GM12878 (cell line): ENCODE measurements around the gene ANXA4. TPM values are rescaled to one million over a fixed set of nuclear protein-coding genes. Genes with fewer than 3 reads are reported as not detected.

Experiments used
- CEBPZ ChIP-seq: fragments of 150-350 bp; IDR thresholded peaks from 2 replicates; pipeline ENCODE4 v1.6.1; 2016; ENCODE audit warnings: low read depth, low read length
- FOXK2 ChIP-seq: fragments of 450-650 bp; IDR thresholded peaks from 2 replicates; pipeline ENCODE4 v1.6.1; 2017; ENCODE audit warnings: mild to moderate bottlenecking, moderate library complexity
- JUND ChIP-seq: IDR thresholded peaks from 2 replicates; pipeline ENCODE4 v1.6.1; 2012; ENCODE audit warnings: low read depth, mild to moderate bottlenecking, low read length, improper control_type of control experiment, moderate library complexity
- MYC ChIP-seq: IDR thresholded peaks from 2 replicates; pipeline ENCODE4 v1.6.1; 2011; ENCODE audit warnings: mild to moderate bottlenecking, low read length, moderate library complexity, inconsistent platforms; ENCODE audit not compliant: insufficient read depth, insufficient replicate concordance, insufficient read length, severe bottlenecking
- PAX5 ChIP-seq: IDR thresholded peaks from 2 replicates; pipeline ENCODE4 v1.6.1; 2011; ENCODE audit warnings: low read depth, low read length, borderline replicate concordance
- YBX1 ChIP-seq: fragments of 450-650 bp; IDR thresholded peaks from 2 replicates; pipeline ENCODE4 v1.6.1; 2016; ENCODE audit warnings: antibody characterized with exemption
- polyA plus RNA-seq, 11 experiments: library from polyadenylated mRNA; depleted of rRNA in 4 of 11; unstranded in 6 of 11; stranded (reverse) in 5 of 11; fragments of >200 nt; fragmentation: Nextera tagmentation in 4 of 11; fragmentation: Illumina TruSeq in 1 of 11; extraction: Ambion mirVana in 4 of 11; extraction: Trizol in 1 of 11; gene quantifications; 1 replicate in 1 of 11; 2 replicates in 10 of 11; pipeline versions ENCODE4 v1.2.1 to v1.2.3, GENCODE V29; 2011 to 2016; ENCODE audit warnings: inconsistent platforms in 2 of 11, missing spikeins in 2 of 11, low read depth in 1 of 11
- small RNA-seq: library from RNA; depleted of rRNA; stranded (forward); fragments of <200 nt; gene quantifications from one replicate; pipeline ENCODE3, GENCODE V24; 2014
- total RNA-seq, 4 experiments: library from RNA; depleted of rRNA in 3 of 4; stranded (reverse); fragments of >200 nt in 3 of 4; fragmentation: Illumina TruSeq in 1 of 4; extraction: Trizol in 1 of 4; gene quantifications; 2 replicates each; pipeline versions ENCODE4 v1.2.1 to v1.2.3, GENCODE V29; 2013 to 2021
- TF ChIP-seq, protein P1 (sequence below): IDR thresholded peaks from 2 replicates; pipeline ENCODE4 v1.6.1; 2012; ENCODE audit warnings: low read depth, low read length, improper control_type of control experiment
- TF ChIP-seq, protein P2 (sequence below): fragments of 450-650 bp; IDR thresholded peaks from 2 replicates; pipeline ENCODE4 v1.6.1; 2016; ENCODE audit warnings: mild to moderate bottlenecking

The ANXA4 gene
- total and polyA plus RNA-seq, 10 of the 15 experiments (the other 5 are each of a cell fraction or from before 2014, with no cell fraction given) = 16.3 to 97.2 (median 71.0) TPM

- TF ChIP-seq PAX5 = no peak
- no peak for TF ChIP-seq FOXK2
- TF ChIP-seq MYC = no peak
- TF ChIP-seq, protein P1, sequence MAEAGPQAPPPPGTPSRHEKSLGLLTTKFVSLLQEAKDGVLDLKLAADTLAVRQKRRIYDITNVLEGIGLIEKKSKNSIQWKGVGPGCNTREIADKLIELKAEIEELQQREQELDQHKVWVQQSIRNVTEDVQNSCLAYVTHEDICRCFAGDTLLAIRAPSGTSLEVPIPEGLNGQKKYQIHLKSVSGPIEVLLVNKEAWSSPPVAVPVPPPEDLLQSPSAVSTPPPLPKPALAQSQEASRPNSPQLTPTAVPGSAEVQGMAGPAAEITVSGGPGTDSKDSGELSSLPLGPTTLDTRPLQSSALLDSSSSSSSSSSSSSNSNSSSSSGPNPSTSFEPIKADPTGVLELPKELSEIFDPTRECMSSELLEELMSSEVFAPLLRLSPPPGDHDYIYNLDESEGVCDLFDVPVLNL = no peak
- no peak for TF ChIP-seq YBX1
- TF ChIP-seq CEBPZ = no peak
- TF ChIP-seq, protein P2, sequence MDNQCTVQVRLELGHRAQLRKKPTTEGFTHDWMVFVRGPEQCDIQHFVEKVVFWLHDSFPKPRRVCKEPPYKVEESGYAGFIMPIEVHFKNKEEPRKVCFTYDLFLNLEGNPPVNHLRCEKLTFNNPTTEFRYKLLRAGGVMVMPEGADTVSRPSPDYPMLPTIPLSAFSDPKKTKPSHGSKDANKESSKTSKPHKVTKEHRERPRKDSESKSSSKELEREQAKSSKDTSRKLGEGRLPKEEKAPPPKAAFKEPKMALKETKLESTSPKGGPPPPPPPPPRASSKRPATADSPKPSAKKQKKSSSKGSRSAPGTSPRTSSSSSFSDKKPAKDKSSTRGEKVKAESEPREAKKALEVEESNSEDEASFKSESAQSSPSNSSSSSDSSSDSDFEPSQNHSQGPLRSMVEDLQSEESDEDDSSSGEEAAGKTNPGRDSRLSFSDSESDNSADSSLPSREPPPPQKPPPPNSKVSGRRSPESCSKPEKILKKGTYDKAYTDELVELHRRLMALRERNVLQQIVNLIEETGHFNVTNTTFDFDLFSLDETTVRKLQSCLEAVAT = no peak
- TF ChIP-seq JUND = no peak
These were observed 121.4 kb downstream of the ANXA4 start (continued) for GRCh38 chr2:69863298-69863697.

Small RNA genes lying within 50 kb of the gene (small RNA-seq; reads per million reads assigned to genes)
- gene RPL23AP92 = not detected

Other genes starting within 250 kb of the ANXA4 start
- 24.5 and 26.0 TPM in 2 replicates for gene AAK1, start 98.4 kb upstream of the ANXA4 start, total RNA-seq (2014; rRNA removed)
- gene AAK1, start 98.4 kb upstream of the ANXA4 start, total RNA-seq (2014; rRNA removed; fragmentation: Illumina TruSeq; extraction: Trizol) = 15.0 and 15.4 TPM in 2 replicates
- gene AAK1, start 98.4 kb upstream of the ANXA4 start, total RNA-seq (2021) = 32.9 and 35.0 TPM in 2 replicates
- 10.3 and 12.0 TPM in 2 replicates for gene AAK1, start 98.4 kb upstream of the ANXA4 start, polyA plus RNA-seq (2011; rRNA removed)
- gene AAK1, start 98.4 kb upstream of the ANXA4 start, polyA plus RNA-seq (2014; fragmentation: Illumina TruSeq; extraction: Trizol) = 17.6 and 18.1 TPM in 2 replicates
- gene AAK1, start 98.4 kb upstream of the ANXA4 start, polyA plus RNA-seq (2014; fragmentation: Nextera tagmentation; extraction: Ambion mirVana) = 1 to 10 TPM; 2.9 to 8.0 TPM
- 16.9 and 21.0 TPM in 2 replicates for gene AAK1, start 98.4 kb upstream of the ANXA4 start, polyA plus RNA-seq (2014; rRNA removed)
- gene AAK1, start 98.4 kb upstream of the ANXA4 start, polyA plus RNA-seq (2016; fragmentation: Nextera tagmentation; extraction: Ambion mirVana) = 10 to 100 TPM; 30.7 to 41.4 TPM
- gene GMCL1, start 87.5 kb downstream of the ANXA4 start, total RNA-seq (2014; rRNA removed) = 9.9 and 12.6 TPM in 2 replicates
- gene GMCL1, start 87.5 kb downstream of the ANXA4 start, total RNA-seq (2014; rRNA removed; fragmentation: Illumina TruSeq; extraction: Trizol) = 11.2 TPM in 2 replicates
- 10.3 and 13.4 TPM in 2 replicates for gene GMCL1, start 87.5 kb downstream of the ANXA4 start, total RNA-seq (2021)
- 15.9 and 23.8 TPM in 2 replicates for gene GMCL1, start 87.5 kb downstream of the ANXA4 start, polyA plus RNA-seq (2011; rRNA removed)
- gene GMCL1, start 87.5 kb downstream of the ANXA4 start, polyA plus RNA-seq (2014; fragmentation: Illumina TruSeq; extraction: Trizol) = 13.6 and 16.3 TPM in 2 replicates
- gene GMCL1, start 87.5 kb downstream of the ANXA4 start, polyA plus RNA-seq (2014; fragmentation: Nextera tagmentation; extraction: Ambion mirVana) = 1 to 10 TPM; 3.7 to 4.8 TPM
- gene GMCL1, start 87.5 kb downstream of the ANXA4 start, polyA plus RNA-seq (2014; rRNA removed) = 8.9 and 9.6 TPM in 2 replicates
- gene GMCL1, start 87.5 kb downstream of the ANXA4 start, polyA plus RNA-seq (2016; fragmentation: Nextera tagmentation; extraction: Ambion mirVana) = 10 to 100 TPM; 18.8 to 21.4 TPM
- 33.2 and 41.0 TPM in 2 replicates for gene SNRNP27, start 151.8 kb downstream of the ANXA4 start, total RNA-seq (2014; rRNA removed)
- 49.8 and 52.7 TPM in 2 replicates for gene SNRNP27, start 151.8 kb downstream of the ANXA4 start, total RNA-seq (2014; rRNA removed; fragmentation: Illumina TruSeq; extraction: Trizol)
- gene SNRNP27, start 151.8 kb downstream of the ANXA4 start, total RNA-seq (2021) = 35.6 and 37.4 TPM in 2 replicates
- gene SNRNP27, start 151.8 kb downstream of the ANXA4 start, polyA plus RNA-seq (2011; rRNA removed) = 52.1 and 88.6 TPM in 2 replicates
- 49.2 and 66.8 TPM in 2 replicates for gene SNRNP27, start 151.8 kb downstream of the ANXA4 start, polyA plus RNA-seq (2014; fragmentation: Illumina TruSeq; extraction: Trizol)
- gene SNRNP27, start 151.8 kb downstream of the ANXA4 start, polyA plus RNA-seq (2014; fragmentation: Nextera tagmentation; extraction: Ambion mirVana) = 10 to 100 TPM; 30.6 to 30.9 TPM
- 34.5 and 46.3 TPM in 2 replicates for gene SNRNP27, start 151.8 kb downstream of the ANXA4 start, polyA plus RNA-seq (2014; rRNA removed)
- 10 to 100 TPM; 77.6 to 89.5 TPM for gene SNRNP27, start 151.8 kb downstream of the ANXA4 start, polyA plus RNA-seq (2016; fragmentation: Nextera tagmentation; extraction: Ambion mirVana)
- 2.7 and 3.4 TPM in 2 replicates for gene MXD1, start 173.0 kb downstream of the ANXA4 start, total RNA-seq (2014; rRNA removed)
- 1.8 and 2.2 TPM in 2 replicates for gene MXD1, start 173.0 kb downstream of the ANXA4 start, total RNA-seq (2014; rRNA removed; fragmentation: Illumina TruSeq; extraction: Trizol)
- gene MXD1, start 173.0 kb downstream of the ANXA4 start, total RNA-seq (2021) = 5.3 and 5.5 TPM in 2 replicates
- gene MXD1, start 173.0 kb downstream of the ANXA4 start, polyA plus RNA-seq (2011; rRNA removed) = 9.9 and 10.2 TPM in 2 replicates
- gene MXD1, start 173.0 kb downstream of the ANXA4 start, polyA plus RNA-seq (2014; fragmentation: Illumina TruSeq; extraction: Trizol) = 3.2 and 3.4 TPM in 2 replicates
- gene MXD1, start 173.0 kb downstream of the ANXA4 start, polyA plus RNA-seq (2014; fragmentation: Nextera tagmentation; extraction: Ambion mirVana) = 1 to 10 TPM; 2.5 to 2.7 TPM
- 2.6 and 3.0 TPM in 2 replicates for gene MXD1, start 173.0 kb downstream of the ANXA4 start, polyA plus RNA-seq (2014; rRNA removed)
- 1 to 10 TPM; 4.5 to 5.5 TPM for gene MXD1, start 173.0 kb downstream of the ANXA4 start, polyA plus RNA-seq (2016; fragmentation: Nextera tagmentation; extraction: Ambion mirVana)
- 0.11 and 0.38 TPM in 2 replicates for gene ASPRV1, start 219.5 kb downstream of the ANXA4 start, total RNA-seq (2014; rRNA removed)
- 0.23 and 0.27 TPM in 2 replicates for gene ASPRV1, start 219.5 kb downstream of the ANXA4 start, total RNA-seq (2014; rRNA removed; fragmentation: Illumina TruSeq; extraction: Trizol)
- 0.53 and 0.59 TPM in 2 replicates for gene ASPRV1, start 219.5 kb downstream of the ANXA4 start, total RNA-seq (2021)
- gene ASPRV1, start 219.5 kb downstream of the ANXA4 start, polyA plus RNA-seq (2011; rRNA removed) = 0.97 and 1.1 TPM in 2 replicates
- 0.29 and 0.33 TPM in 2 replicates for gene ASPRV1, start 219.5 kb downstream of the ANXA4 start, polyA plus RNA-seq (2014; fragmentation: Illumina TruSeq; extraction: Trizol)
- under 1 TPM; 0.11 to 0.16 TPM for gene ASPRV1, start 219.5 kb downstream of the ANXA4 start, polyA plus RNA-seq (2014; fragmentation: Nextera tagmentation; extraction: Ambion mirVana)
- 0.37 and 0.44 TPM in 2 replicates for gene ASPRV1, start 219.5 kb downstream of the ANXA4 start, polyA plus RNA-seq (2014; rRNA removed)
- under 1 TPM; 0.60 to 0.64 TPM for gene ASPRV1, start 219.5 kb downstream of the ANXA4 start, polyA plus RNA-seq (2016; fragmentation: Nextera tagmentation; extraction: Ambion mirVana)